B cell (primary cell): ENCODE data around the gene M1AP. TPM values are rescaled to one million over a fixed set of nuclear protein-coding genes. Genes with fewer than 3 reads are reported as not detected.

Source experiments
- ATAC-seq: fragments of 200-7000 bp; cut with Tn5 transposase; one replicate; pipeline ENCODE4 v1.10.0; 2021; ENCODE audit warnings: low read depth, mild to moderate bottlenecking, moderate number of reproducible peaks, moderate library complexity
- CTCF ChIA-PET: fragments of 350-600 bp; sonication (Branson Sonifier 250); formaldehyde crosslinking; loops from one replicate; lab custom pipeline; 2021; ENCODE audit warnings: antibody characterized with exemption, inconsistent platforms; lab: Charles Lee
- POLR2A ChIA-PET: fragments of 350-600 bp; sonication (Branson Sonifier 250); formaldehyde crosslinking; loops from one replicate; lab custom pipeline; 2021; ENCODE audit warnings: antibody characterized with exemption; lab: Charles Lee
- DNase-seq: peaks from one replicate; pipeline ENCODE4 v3.0.0; 2013
- H2AFZ ChIP-seq: 2 replicates; pipeline ENCODE4 v1.6.1; 2012; ENCODE audit warnings: mild to moderate bottlenecking, low read depth, low read length; ENCODE audit not compliant: insufficient read depth, poor library complexity, severe bottlenecking
- H3K27ac ChIP-seq, 2 donors: 1 replicate in 1 of 2; 2 replicates in 1 of 2; pipeline ENCODE4 v1.5.1; 2012 to 2013; ENCODE audit warnings: low read length in 2 of 2, mild to moderate bottlenecking in 2 of 2, moderate library complexity in 1 of 2
- H3K27me3 ChIP-seq, 4 experiments: fragments of 200-600 bp in 1 of 4; sonication (generic) in 1 of 4; replicated peaks in 1 of 4; 1 replicate in 2 of 4; 2 replicates in 2 of 4; pipeline versions ENCODE4 v1.6.1 to v1.7.0; 2013 to 2016; ENCODE audit warnings: low read length in 3 of 4, mild to moderate bottlenecking in 2 of 4, mixed read lengths in 1 of 4, moderate library complexity in 1 of 4; ENCODE audit not compliant: insufficient read depth in 4 of 4, control insufficient read depth in 3 of 4; ENCODE audit errors: control extremely low read depth in 1 of 4
- H3K36me3 ChIP-seq, 2 experiments: replicated peaks in 1 of 2; 1 replicate in 1 of 2; 2 replicates in 1 of 2; pipeline versions ENCODE4 v1.6.1 to v1.7.1; 2013; ENCODE audit warnings: low read length in 1 of 2; ENCODE audit not compliant: insufficient read depth in 2 of 2, control insufficient read depth in 1 of 2; ENCODE audit errors: control extremely low read depth in 1 of 2, extremely low read depth in 1 of 2
- H3K4me1 ChIP-seq, 2 donors: fragments of 200-600 bp in 1 of 2; sonication (generic) in 1 of 2; 1 replicate in 1 of 2; 2 replicates in 1 of 2; pipeline versions ENCODE4 v1.5.1 to v1.6.1; 2013 to 2017; ENCODE audit warnings: low read length in 2 of 2; ENCODE audit not compliant: control insufficient read depth in 2 of 2, insufficient read depth in 2 of 2
- H3K4me2 ChIP-seq: replicated peaks from 2 replicates; pipeline ENCODE3; 2012; ENCODE audit warnings: mild to moderate bottlenecking, low read depth, low read length; ENCODE audit not compliant: poor library complexity, severe bottlenecking
- H3K4me3 ChIP-seq, 5 experiments: fragments of 200-600 bp in 1 of 5; sonication (generic) in 1 of 5; 1 replicate in 3 of 5; 2 replicates in 2 of 5; pipeline versions ENCODE4 v1.5.1 to v1.7.0; 2011 to 2016; ENCODE audit warnings: low read length in 4 of 5, mild to moderate bottlenecking in 4 of 5, low read depth in 2 of 5, control low read depth in 1 of 5, moderate library complexity in 1 of 5; ENCODE audit not compliant: insufficient read depth in 1 of 5; ENCODE audit errors: control extremely low read depth in 1 of 5, extremely low read depth in 1 of 5
- H3K79me2 ChIP-seq: fragments of 200-600 bp; sonication (generic); one replicate; pipeline ENCODE4 v1.6.0; 2016; ENCODE audit warnings: low read length; ENCODE audit not compliant: control insufficient read depth, insufficient read depth
- H3K9ac ChIP-seq: fragments of 200-600 bp; sonication (generic); 2 replicates; pipeline ENCODE4 v1.6.1; 2017; ENCODE audit warnings: mild to moderate bottlenecking, low read length, moderate library complexity
- H3K9me3 ChIP-seq, 3 donors: one replicate each; pipeline versions ENCODE4 v1.6.1 to v1.7.1; 2013; ENCODE audit warnings: low read length in 2 of 3; ENCODE audit not compliant: control insufficient read depth in 2 of 3, insufficient read depth in 1 of 3; ENCODE audit errors: control extremely low read depth in 1 of 3
- H4K20me1 ChIP-seq: 2 replicates; pipeline ENCODE4 v1.6.0; 2012; ENCODE audit warnings: mild to moderate bottlenecking, low read length; ENCODE audit not compliant: insufficient read depth, control insufficient read depth, poor library complexity, severe bottlenecking
- H3K27ac Mint-ChIP-seq: one replicate; pipeline ENCODE4 v1.8.0; 2021; ENCODE audit warnings: mixed read lengths
- H3K27me3 Mint-ChIP-seq: one replicate; pipeline ENCODE4 v1.8.0; 2021; ENCODE audit warnings: mixed read lengths
- H3K4me1 Mint-ChIP-seq: one replicate; pipeline ENCODE4 v1.8.0; 2021; ENCODE audit warnings: mixed read lengths
- H3K4me3 Mint-ChIP-seq: one replicate; pipeline ENCODE4 v1.8.0; 2021; ENCODE audit warnings: mixed read lengths
- H3K9me3 Mint-ChIP-seq: one replicate; pipeline ENCODE4 v1.8.0; 2022; ENCODE audit warnings: mixed read lengths; ENCODE audit not compliant: insufficient read depth
- EZH2 ChIP-seq: IDR thresholded peaks from 2 replicates; pipeline ENCODE4 v1.6.1; 2012; ENCODE audit warnings: borderline replicate concordance, low read depth, mild to moderate bottlenecking, moderate library complexity, low read length; ENCODE audit not compliant: insufficient read depth, poor library complexity, severe bottlenecking
- WGBS: methylation state at CpG from one replicate; pipeline ENCODE4 v1.1.5; 2013; ENCODE audit warnings: missing lambda C conversion rate; ENCODE audit not compliant: insufficient coverage; 5-methylcytosine and 5-hydroxymethylcytosine counted together
- intact Hi-C: fragments of 100-400 bp; cut with micrococcal nuclease; formaldehyde crosslinking; loops from one replicate; pipeline ENCODE4 v1.10.0; 2022
- polyA plus RNA-seq: library from polyadenylated mRNA; depleted of rRNA; stranded (reverse); fragments of >200 nt; gene quantifications from 2 replicates; pipeline ENCODE4 v1.2.3, GENCODE V29; 2012
- total RNA-seq, 2 donors: library from RNA; stranded (reverse); fragments of 120-200 nt in 1 of 2; gene quantifications; 1 replicate in 1 of 2; 2 replicates in 1 of 2; pipeline versions ENCODE4 v1.2.3 to v1.2.4, GENCODE V29; 2013 to 2022
- TF ChIP-seq, protein P1 (sequence below): fragments of 200-600 bp; IDR thresholded peaks from one replicate; pipeline ENCODE4 v1.8.0; 2022; ENCODE audit warnings: antibody characterized with exemption, mild to moderate bottlenecking

M1AP gene
- total and polyA plus RNA-seq, 2 donors (not counting 1 experiment from before 2014, with no cell fraction given) = 0.15 TPM; not detected in 1

GRCh38 chr2:74558284-74559230, 89.6 kb downstream of the M1AP start:
- no peaks in the 10 kb centered on the region for H3K27me3 Mint-ChIP-seq
- Histone ChIP-seq H3K9ac (no peak overlapping the region), H3K79me2 (peaks cover 11% of the 10 kb centered on the region), H3K27me3 (no peaks in the 10 kb centered on the region), H3K36me3 (peaks cover 0 to 15% of the 10 kb centered on the region in 2 experiments), H3K4me2 (no peak overlapping the region), H4K20me1 (peaks cover 15% of the 10 kb centered on the region), H3K4me3 (no peak overlapping the region), H2AFZ (no peak overlapping the region), H3K27ac (no peak overlapping the region), H3K9me3 (no peaks in the 10 kb centered on the region), H3K4me1 (peaks cover 7 to 17% of the 10 kb centered on the region in 2 donors)
- intact Hi-C loops = loop anchor here (10.0 kb wide), 1 partner anchor 164 kb away; no protein-coding TSS in a partner anchor
- DNase-seq (no peak), ATAC-seq (no peak)
- no peak overlapping the region for H3K4me3 Mint-ChIP-seq
- ChIA-PET CTCF (interaction anchor here (0.7 to 1.5 kb wide), 4 partner anchors 9 to 29 kb away, joined by 3 read pairs; no protein-coding TSS in a partner anchor), POLR2A (no interaction called here)
- H3K9me3 Mint-ChIP-seq = no peaks in the 10 kb centered on the region
- TF ChIP-seq, protein P1, sequence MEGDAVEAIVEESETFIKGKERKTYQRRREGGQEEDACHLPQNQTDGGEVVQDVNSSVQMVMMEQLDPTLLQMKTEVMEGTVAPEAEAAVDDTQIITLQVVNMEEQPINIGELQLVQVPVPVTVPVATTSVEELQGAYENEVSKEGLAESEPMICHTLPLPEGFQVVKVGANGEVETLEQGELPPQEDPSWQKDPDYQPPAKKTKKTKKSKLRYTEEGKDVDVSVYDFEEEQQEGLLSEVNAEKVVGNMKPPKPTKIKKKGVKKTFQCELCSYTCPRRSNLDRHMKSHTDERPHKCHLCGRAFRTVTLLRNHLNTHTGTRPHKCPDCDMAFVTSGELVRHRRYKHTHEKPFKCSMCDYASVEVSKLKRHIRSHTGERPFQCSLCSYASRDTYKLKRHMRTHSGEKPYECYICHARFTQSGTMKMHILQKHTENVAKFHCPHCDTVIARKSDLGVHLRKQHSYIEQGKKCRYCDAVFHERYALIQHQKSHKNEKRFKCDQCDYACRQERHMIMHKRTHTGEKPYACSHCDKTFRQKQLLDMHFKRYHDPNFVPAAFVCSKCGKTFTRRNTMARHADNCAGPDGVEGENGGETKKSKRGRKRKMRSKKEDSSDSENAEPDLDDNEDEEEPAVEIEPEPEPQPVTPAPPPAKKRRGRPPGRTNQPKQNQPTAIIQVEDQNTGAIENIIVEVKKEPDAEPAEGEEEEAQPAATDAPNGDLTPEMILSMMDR = no peak
- TF ChIP-seq EZH2 = no peak
- no peak overlapping the region for H3K27ac Mint-ChIP-seq
- H3K4me1 Mint-ChIP-seq = peaks cover 11% of the 10 kb centered on the region
- 82% methylated on average over 6 of the region's 7 CpGs for WGBS
